Esophagus (tissue), 2 donors: ENCODE data around the gene PARD3. TPM values are rescaled to one million over a fixed set of nuclear protein-coding genes. Genes with fewer than 3 reads are reported as not detected.

Experiments
- H3K27ac ChIP-seq, 2 donors: one replicate each; pipeline ENCODE4 v1.5.1; 2013; ENCODE audit warnings: low read depth in 2 of 2, mild to moderate bottlenecking in 2 of 2, inconsistent platforms in 1 of 2, low read length in 1 of 2, moderate library complexity in 1 of 2
- H3K27me3 ChIP-seq, 2 donors: one replicate each; pipeline ENCODE4 v1.6.1; 2013; ENCODE audit warnings: low read length in 2 of 2, control low read depth in 1 of 2, mild to moderate bottlenecking in 1 of 2; ENCODE audit not compliant: insufficient read depth in 2 of 2, control insufficient read depth in 1 of 2
- H3K36me3 ChIP-seq, 2 donors: one replicate each; pipeline ENCODE4 v1.6.1; 2013; ENCODE audit warnings: low read length in 1 of 2; ENCODE audit not compliant: control insufficient read depth in 2 of 2, insufficient read depth in 2 of 2
- H3K4me1 ChIP-seq, 2 donors: one replicate each; pipeline ENCODE4 v1.6.1; 2013; ENCODE audit warnings: low read length in 1 of 2; ENCODE audit not compliant: control insufficient read depth in 2 of 2, insufficient read depth in 2 of 2
- H3K4me3 ChIP-seq, 2 donors: one replicate each; pipeline ENCODE4 v1.5.1; 2013; ENCODE audit warnings: low read length in 2 of 2, mild to moderate bottlenecking in 2 of 2, low read depth in 1 of 2, moderate library complexity in 1 of 2
- H3K9me3 ChIP-seq, 2 donors: one replicate each; pipeline ENCODE4 v1.6.1; 2013; ENCODE audit warnings: mild to moderate bottlenecking in 2 of 2, low read depth in 1 of 2, low read length in 1 of 2, moderate library complexity in 1 of 2; ENCODE audit not compliant: control insufficient read depth in 2 of 2, insufficient read depth in 1 of 2
- WGBS, 2 donors: extraction: QIAGEN DNeasy Blood & Tissue Kit; methylation state at CpG; one replicate each; pipeline ENCODE4 v1.1.7; 2013; 5-methylcytosine and 5-hydroxymethylcytosine counted together
- polyA plus RNA-seq, 2 donors: library from polyadenylated mRNA; stranded (reverse); fragments of 200-250 nt; gene quantifications; one replicate each; pipeline ENCODE4 v1.2.3, GENCODE V29; 2013
- donor health status: healthy with polysubstance abuse.
- donor health status: Bipolar disorder and iron deficiency.

Gene PARD3
- polyA plus RNA-seq, 2 donors, result 40.3 to 71.3 TPM

GRCh38 chr10:34125702-34126101 is 689.4 kb downstream of the PARD3 start:
- H3K9me3 ChIP-seq, result no peaks in the 10 kb centered on the region
- H3K4me1 ChIP-seq, result peaks cover 0 to 3% of the 10 kb centered on the region in 2 donors
- H3K27ac ChIP-seq, result no peak overlapping the region
- no peak overlapping the region for H3K4me3 ChIP-seq
- 65 to 85% methylated on average over 5 of the region's 5 CpGs for WGBS, 2 donors
- no peaks in the 10 kb centered on the region for H3K27me3 ChIP-seq
- H3K36me3 ChIP-seq, result no peaks in the 10 kb centered on the region

- 72 to 75% methylated on average over 6 of the region's 6 CpGs for WGBS, 2 donors
- no peak overlapping the region for H3K27ac ChIP-seq
These were observed 690.5 kb downstream of the PARD3 start for GRCh38 chr10:34124522-34125035.

GRCh38 chr10:34121781-34122622 is 693.1 kb downstream of the PARD3 start:
- H3K4me1 ChIP-seq, result peaks cover 0 to 3% of the 10 kb centered on the region in 2 donors
- no peaks in the 10 kb centered on the region for H3K27me3 ChIP-seq
- no peaks in the 10 kb centered on the region for H3K36me3 ChIP-seq
- H3K27ac ChIP-seq, result no peak overlapping the region
- no peaks in the 10 kb centered on the region for H3K9me3 ChIP-seq
- WGBS, 2 donors, result 47 to 49% methylated on average over 7 of the region's 7 CpGs
- no peak overlapping the region for H3K4me3 ChIP-seq

More at GRCh38 chr10:34124522-34125035, 690.5 kb downstream of the PARD3 start:
- Histone ChIP-seq H3K9me3 (no peaks in the 10 kb centered on the region), H3K36me3 (no peaks in the 10 kb centered on the region), H3K4me3 (peak overlapping the region in 1 of 2 donors; percentile 10), H3K27me3 (no peaks in the 10 kb centered on the region), H3K4me1 (peaks cover 0 to 3% of the 10 kb centered on the region in 2 donors)

GRCh38 chr10:34121125-34121753 is 693.9 kb downstream of the PARD3 start:
- Histone ChIP-seq H3K4me3 (no peak overlapping the region), H3K27me3 (no peaks in the 10 kb centered on the region), H3K9me3 (no peaks in the 10 kb centered on the region), H3K4me1 (peaks cover 0 to 3% of the 10 kb centered on the region in 2 donors), H3K27ac (no peak overlapping the region), H3K36me3 (no peaks in the 10 kb centered on the region)
- WGBS, 2 donors, result 83 to 90% methylated on average over 7 of the region's 7 CpGs

GRCh38 chr10:34119456-34119855 is 695.6 kb downstream of the PARD3 start:
- Histone ChIP-seq H3K4me1 (no peaks in the 10 kb centered on the region), H3K36me3 (no peaks in the 10 kb centered on the region), H3K4me3 (no peak overlapping the region), H3K9me3 (no peaks in the 10 kb centered on the region), H3K27me3 (no peaks in the 10 kb centered on the region), H3K27ac (no peak overlapping the region)
- 94 to 98% methylated on average over 25 of the region's 25 CpGs for WGBS, 2 donors

GRCh38 chr10:34116681-34117271 is 698.3 kb downstream of the PARD3 start:
- no peak overlapping the region for H3K4me3 ChIP-seq
- H3K27ac ChIP-seq, result no peak overlapping the region
- no peaks in the 10 kb centered on the region for H3K4me1 ChIP-seq
- H3K36me3 ChIP-seq, result no peaks in the 10 kb centered on the region
- 66 to 76% methylated on average over 16 of the region's 16 CpGs for WGBS, 2 donors
- no peaks in the 10 kb centered on the region for H3K9me3 ChIP-seq
- no peaks in the 10 kb centered on the region for H3K27me3 ChIP-seq

- no peaks in the 10 kb centered on the region for H3K9me3 ChIP-seq
- H3K27ac ChIP-seq, result no peak overlapping the region
- 59 to 64% methylated on average over 6 of the region's 6 CpGs for WGBS, 2 donors
- H3K36me3 ChIP-seq, result peaks cover 2% of the 10 kb centered on the region in 2 donors
- H3K4me1 ChIP-seq, result no peaks in the 10 kb centered on the region
- H3K4me3 ChIP-seq, result no peak overlapping the region
- H3K27me3 ChIP-seq, result no peaks in the 10 kb centered on the region
These were observed 698.9 kb downstream of the PARD3 start for GRCh38 chr10:34116220-34116641.

- WGBS, 2 donors, result 87 to 90% methylated on average over 10 of the region's 10 CpGs
- Histone ChIP-seq H3K36me3 (peaks cover 6% of the 10 kb centered on the region in 2 donors), H3K27me3 (no peaks in the 10 kb centered on the region), H3K4me3 (no peak overlapping the region), H3K27ac (no peak overlapping the region), H3K9me3 (no peaks in the 10 kb centered on the region), H3K4me1 (no peaks in the 10 kb centered on the region)
These were observed 700.2 kb downstream of the PARD3 start for GRCh38 chr10:34114914-34115313.

GRCh38 chr10:34113504-34114225 is 701.4 kb downstream of the PARD3 start:
- Histone ChIP-seq H3K9me3 (no peaks in the 10 kb centered on the region), H3K4me3 (no peak overlapping the region), H3K27ac (no peak overlapping the region), H3K27me3 (no peaks in the 10 kb centered on the region), H3K36me3 (peaks cover 6% of the 10 kb centered on the region in 2 donors), H3K4me1 (no peaks in the 10 kb centered on the region)
- 79 to 82% methylated on average over 6 of the region's 6 CpGs for WGBS, 2 donors
